Smooth muscle cell (in vitro differentiated cells): ENCODE measurements around the gene DNTTIP2. TPM values are rescaled to one million over a fixed set of nuclear protein-coding genes. Genes with fewer than 3 reads are reported as not detected.

ENCODE experiments used
- DNase-seq: peaks from one replicate; lab custom pipeline; 2025; ENCODE audit not compliant: unreplicated experiment; lab: John Stamatoyannopoulos, UW
- H2AFZ ChIP-seq: fragments of 200-600 bp; sonication (generic); 2 replicates; pipeline ENCODE4 v1.6.0; 2016; ENCODE audit warnings: antibody characterized with exemption, low read depth, mild to moderate bottlenecking
- H3F3A ChIP-seq: fragments of 200-600 bp; sonication (generic); 2 replicates; pipeline ENCODE4 v1.6.0; 2017; ENCODE audit warnings: antibody characterized with exemption, low read depth
- H3K27ac ChIP-seq: fragments of 200-600 bp; sonication (generic); 2 replicates; pipeline ENCODE4 v1.5.1; 2016; ENCODE audit warnings: low read depth, mild to moderate bottlenecking
- H3K27me3 ChIP-seq: fragments of 200-600 bp; sonication (generic); 2 replicates; pipeline ENCODE4 v1.6.1; 2016; ENCODE audit warnings: low read depth, mild to moderate bottlenecking
- H3K36me3 ChIP-seq: fragments of 200-600 bp; sonication (generic); 2 replicates; pipeline ENCODE4 v1.5.1; 2016; ENCODE audit warnings: low read depth
- H3K4me1 ChIP-seq: fragments of 200-600 bp; sonication (generic); 2 replicates; pipeline ENCODE4 v1.5.1; 2016; ENCODE audit warnings: low read depth
- H3K4me2 ChIP-seq: fragments of 200-600 bp; sonication (generic); 2 replicates; pipeline ENCODE4 v1.6.0; 2016; ENCODE audit warnings: mild to moderate bottlenecking
- H3K4me3 ChIP-seq: fragments of 200-600 bp; sonication (generic); 2 replicates; pipeline ENCODE4 v1.5.1; 2016; ENCODE audit warnings: mild to moderate bottlenecking
- H3K79me2 ChIP-seq: fragments of 200-600 bp; sonication (generic); 2 replicates; pipeline ENCODE4 v1.6.0; 2016; ENCODE audit warnings: low read depth, mild to moderate bottlenecking
- H3K9ac ChIP-seq: fragments of 200-600 bp; sonication (generic); 2 replicates; pipeline ENCODE4 v1.6.0; 2016; ENCODE audit warnings: low read depth
- H3K9me3 ChIP-seq: fragments of 200-600 bp; sonication (generic); replicated peaks from 2 replicates; pipeline ENCODE4 v1.5.1; 2016; ENCODE audit warnings: low read depth
- H4K20me1 ChIP-seq: fragments of 200-600 bp; sonication (generic); 2 replicates; pipeline ENCODE4 v1.6.0; 2016; ENCODE audit warnings: low read depth
- CTCF ChIP-seq: fragments of 200-600 bp; sonication (generic); IDR thresholded peaks from 2 replicates; pipeline ENCODE4 v1.5.1; 2017; ENCODE audit warnings: borderline replicate concordance, mild to moderate bottlenecking, antibody characterized with exemption; ENCODE audit not compliant: insufficient read depth, poor library complexity, severe bottlenecking
- whole genome bisulfite sequencing: methylation state at CpG from one replicate; pipeline ENCODE4 v1.1.7; 2016; ENCODE audit warnings: low lambda C conversion rate; 5-methylcytosine and 5-hydroxymethylcytosine counted together
- polyA plus RNA-seq: library from polyadenylated mRNA; unstranded; fragments of >200 nt; fragmentation: Nextera tagmentation; extraction: Ambion mirVana; gene quantifications from 2 replicates; pipeline ENCODE4 v1.2.1, GENCODE V29; 2016
- total RNA-seq: library from RNA; depleted of rRNA; stranded (reverse); fragments of >200 nt; gene quantifications from 2 replicates; pipeline ENCODE4 v1.2.3, GENCODE V29; 2014

Gene DNTTIP2
- total and polyA plus RNA-seq, 2 experiments from 2014 or later, result 42.7 to 44.9 TPM

- H3K27me3 ChIP-seq, result no peaks in the 10 kb centered on the region
- no peaks in the 10 kb centered on the region for H4K20me1 ChIP-seq
- H3K4me3 ChIP-seq, result no peak overlapping the region
- H3K79me2 ChIP-seq, result no peaks in the 10 kb centered on the region
- H3K4me1 ChIP-seq, result no peaks in the 10 kb centered on the region
- 29% methylated on average over 3 of the region's 3 CpGs for WGBS
- H3K9ac ChIP-seq, result peak overlapping the region; percentile 29
- TF ChIP-seq CTCF, result no peak
- H3K9me3 ChIP-seq, result peaks cover under 1% of the 10 kb centered on the region
- H3K27ac ChIP-seq, result peak overlapping the region; percentile 79
- peaks cover 10% of the 10 kb centered on the region for H3F3A ChIP-seq
- H3K36me3 ChIP-seq, result no peaks in the 10 kb centered on the region
- no peak overlapping the region for H2AFZ ChIP-seq
- peak overlapping the region; percentile 60 for H3K4me2 ChIP-seq
- DNase-seq, result no peak
These were observed 51.2 kb downstream of the DNTTIP2 start for GRCh38 chr1:93827633-93828366.

GRCh38 chr1:93827128-93827527, 51.9 kb downstream of the DNTTIP2 start:
- Histone ChIP-seq H3K79me2 (no peaks in the 10 kb centered on the region), H3F3A (peaks cover 10% of the 10 kb centered on the region), H2AFZ (no peak overlapping the region), H3K4me1 (no peaks in the 10 kb centered on the region), H3K27ac (peak overlapping the region; percentile 79), H3K4me3 (no peak overlapping the region), H3K4me2 (peak overlapping the region; percentile 8), H3K9me3 (no peaks in the 10 kb centered on the region), H3K9ac (peak overlapping the region; percentile 29), H3K36me3 (no peaks in the 10 kb centered on the region), H3K27me3 (no peaks in the 10 kb centered on the region), H4K20me1 (no peaks in the 10 kb centered on the region)
- no peak for TF ChIP-seq CTCF
- DNase-seq, result no peak
- WGBS, result 46% methylated on average over 1 of the region's 1 CpG

GRCh38 chr1:93824834-93825233, 54.2 kb downstream of the DNTTIP2 start:
- DNase-seq, result no peak
- Histone ChIP-seq H4K20me1 (no peaks in the 10 kb centered on the region), H3K9me3 (no peaks in the 10 kb centered on the region), H3K4me2 (no peak overlapping the region), H2AFZ (no peak overlapping the region), H3K79me2 (no peaks in the 10 kb centered on the region), H3K4me3 (no peak overlapping the region), H3K4me1 (peaks cover 3% of the 10 kb centered on the region), H3K27ac (no peak overlapping the region), H3K27me3 (no peaks in the 10 kb centered on the region), H3K9ac (no peak overlapping the region), H3F3A (peaks cover 19% of the 10 kb centered on the region), H3K36me3 (no peaks in the 10 kb centered on the region)
- no peak for TF ChIP-seq CTCF
- WGBS, result 99% methylated on average over 6 of the region's 6 CpGs
